Caco-2 (cell line): ENCODE results near the gene SPNS2. TPM values are rescaled to one million over a fixed set of nuclear protein-coding genes. Genes with fewer than 3 reads are reported as not detected.

Experiments
- BruUV-seq: library from RNA; stranded (reverse); fragments of 400-500 nt; replicated peaks from 2 replicates; lab custom pipeline; 2021; lab: Mats Ljungman, UMichigan
- CTCF ChIA-PET: fragments of 300-600 bp; sonication (Branson Sonifier 250); formaldehyde crosslinking; loops from one replicate; lab custom pipeline; 2022; ENCODE audit warnings: antibody characterized with exemption; lab: Charles Lee
- POLR2A ChIA-PET: fragments of 300-600 bp; sonication (Branson Sonifier 250); formaldehyde crosslinking; loops from one replicate; lab custom pipeline; 2022; ENCODE audit warnings: antibody characterized with exemption; lab: Charles Lee
- DNase-seq, 2 experiments: peaks; one replicate each; pipeline versions ENCODE4 v3.0.0 to v3.0.0-alpha.2; 2020 to 2022
- H3K27me3 ChIP-seq: replicated peaks from 2 replicates; pipeline ENCODE4 v1.6.0; 2011; ENCODE audit warnings: low read length; ENCODE audit not compliant: control insufficient read depth, insufficient read depth
- H3K36me3 ChIP-seq: 2 replicates; pipeline ENCODE4 v1.5.1; 2011; ENCODE audit warnings: low read length; ENCODE audit not compliant: control insufficient read depth, insufficient read depth
- H3K4me1 ChIP-seq: fragments of 250-450 bp; sonication (Bioruptor Pico); 2 replicates; pipeline ENCODE4 v1.5.1; 2020; ENCODE audit warnings: mild to moderate bottlenecking
- H3K4me3 ChIP-seq: 2 replicates; pipeline ENCODE4 v1.5.1; 2011; ENCODE audit warnings: low read depth, mild to moderate bottlenecking, control low read depth, low read length
- H3K9me3 ChIP-seq: fragments of 250-450 bp; sonication (Bioruptor Pico); 2 replicates; pipeline ENCODE4 v1.5.1; 2020; ENCODE audit warnings: mild to moderate bottlenecking, moderate library complexity
- H3K27ac Mint-ChIP-seq: one replicate; pipeline ENCODE4 v1.8.0; 2022; ENCODE audit warnings: mixed read lengths; ENCODE audit not compliant: unreplicated experiment
- H3K27me3 Mint-ChIP-seq: one replicate; pipeline ENCODE4 v1.8.0; 2022; ENCODE audit warnings: mixed read lengths; ENCODE audit not compliant: insufficient read depth, unreplicated experiment
- H3K36me3 Mint-ChIP-seq: one replicate; pipeline ENCODE4 v1.8.0; 2022; ENCODE audit warnings: mild to moderate bottlenecking, mixed read lengths; ENCODE audit not compliant: insufficient read depth, unreplicated experiment
- H3K4me1 Mint-ChIP-seq: one replicate; pipeline ENCODE4 v1.8.0; 2022; ENCODE audit warnings: low read depth, mixed read lengths; ENCODE audit not compliant: unreplicated experiment
- H3K4me3 Mint-ChIP-seq: one replicate; pipeline ENCODE4 v1.8.0; 2022; ENCODE audit warnings: mild to moderate bottlenecking, moderate library complexity, mixed read lengths; ENCODE audit not compliant: unreplicated experiment
- H3K9me3 Mint-ChIP-seq: one replicate; pipeline ENCODE4 v1.8.0; 2022; ENCODE audit warnings: mixed read lengths; ENCODE audit not compliant: unreplicated experiment
- CTCF ChIP-seq, 2 experiments: fragments of 200-600 bp in 1 of 2; IDR thresholded peaks; 1 replicate in 1 of 2; 2 replicates in 1 of 2; pipeline versions ENCODE4 v1.5.1 to v1.8.0; 2011 to 2022; ENCODE audit warnings: antibody characterized with exemption in 1 of 2, control low read depth in 1 of 2, inconsistent platforms in 1 of 2, low read depth in 1 of 2, low read length in 1 of 2, mild to moderate bottlenecking in 1 of 2, moderate library complexity in 1 of 2; ENCODE audit not compliant: insufficient read depth in 1 of 2, severe bottlenecking in 1 of 2, unreplicated experiment in 1 of 2
- intact Hi-C: fragments of 100-400 bp; cut with micrococcal nuclease; formaldehyde crosslinking; loops from one replicate; pipeline ENCODE4 v1.10.0; 2022; ENCODE audit not compliant: unreplicated experiment
- total RNA-seq: library from RNA; stranded (reverse); gene quantifications from 2 replicates; pipeline ENCODE4 v1.2.3, GENCODE V29; 2022

SPNS2 gene
- total RNA-seq, 1 experiment from 2014 or later: 1.00 TPM

DNA sequence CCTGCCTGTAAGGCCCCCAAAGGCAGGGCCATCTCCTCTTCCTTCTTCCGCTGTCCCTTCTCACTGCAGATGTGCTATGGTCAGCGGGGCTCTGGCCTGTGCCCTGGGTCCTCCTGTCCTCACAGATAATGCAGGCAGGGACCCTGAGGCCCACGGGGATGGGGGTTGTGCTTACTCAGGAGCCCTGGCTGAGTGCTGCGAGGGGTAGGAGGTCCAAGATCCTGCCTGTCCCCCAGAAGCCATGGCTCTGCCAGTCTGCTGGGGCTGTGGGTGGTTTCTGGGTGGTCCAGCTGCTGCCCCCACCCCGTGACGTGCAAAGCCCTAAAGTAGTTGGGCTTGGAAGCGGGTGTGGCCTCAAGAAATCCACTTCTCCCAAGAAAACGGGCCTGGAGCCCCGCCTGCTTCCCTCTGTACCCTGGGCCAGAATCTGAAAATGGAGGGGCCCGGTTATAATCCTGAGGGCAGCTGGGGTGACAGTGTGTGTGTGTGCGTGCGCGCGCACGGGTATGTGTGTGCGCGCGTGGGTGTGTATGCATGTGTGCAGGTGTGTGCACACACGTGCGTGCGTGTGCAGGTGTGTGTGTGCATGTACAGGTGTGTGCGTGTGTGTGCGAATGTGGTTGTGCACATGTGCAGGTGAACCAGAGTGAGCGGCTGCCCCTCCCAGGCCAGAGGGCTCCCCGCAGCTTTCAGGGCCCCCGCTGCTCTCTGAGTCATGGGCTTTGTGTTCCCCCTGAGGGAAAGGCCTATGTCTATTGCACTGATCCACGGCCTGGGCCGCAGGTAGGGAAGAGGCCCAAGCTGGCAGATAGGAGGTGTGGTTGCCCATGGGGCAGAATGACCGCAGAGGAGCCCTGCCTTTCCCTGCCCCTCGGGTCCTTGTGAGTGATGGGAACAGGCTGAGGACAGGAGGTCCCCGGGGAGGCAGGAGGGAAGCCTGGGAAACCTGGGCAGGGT, 13.8 kb downstream of the SPNS2 start:
- no peaks in the 10 kb centered on the region for H3K9me3 Mint-ChIP-seq
- peak overlapping the region; percentile 93 for H3K27ac Mint-ChIP-seq
- H3K4me1 ChIP-seq: peaks cover 29% of the 10 kb centered on the region
- BruUV-seq: no TSS peak
- ChIA-PET CTCF (interaction anchor here (1.3 kb wide), 1 partner anchor 92 kb away, joined by 5 read pairs; no protein-coding TSS in a partner anchor), POLR2A (no interaction called here)
- H3K27me3 Mint-ChIP-seq: no peaks in the 10 kb centered on the region
- TF ChIP-seq CTCF (IDR thresholded peaks at IDR 0.05; ENCODE audit: insufficient read depth in 1 of 2, low read depth in 1 of 2, low read length in 1 of 2, severe bottlenecking in 1 of 2, unreplicated experiment in 1 of 2): no peak
- intact Hi-C loops: loop anchor here (10.0 kb wide), 1 partner anchor 58 kb away; no protein-coding TSS in a partner anchor
- no peak overlapping the region for H3K4me3 Mint-ChIP-seq
- no peaks in the 10 kb centered on the region for H3K36me3 ChIP-seq
- peaks cover 8% of the 10 kb centered on the region for H3K4me1 Mint-ChIP-seq
- H3K36me3 Mint-ChIP-seq: no peaks in the 10 kb centered on the region
- no peaks in the 10 kb centered on the region for H3K9me3 ChIP-seq
- no peak overlapping the region for H3K4me3 ChIP-seq
- H3K27me3 ChIP-seq: no peaks in the 10 kb centered on the region
- DNase-seq: no peak

- Mint-ChIP-seq H3K36me3 (peaks cover 8% of the 10 kb centered on the region), H3K4me1 (peaks cover 15% of the 10 kb centered on the region), H3K27ac (peak overlapping the region; percentile 93), H3K4me3 (no peak overlapping the region), H3K27me3 (no peaks in the 10 kb centered on the region), H3K9me3 (no peaks in the 10 kb centered on the region)
- Histone ChIP-seq H3K4me1 (peaks cover 29% of the 10 kb centered on the region), H3K36me3 (no peaks in the 10 kb centered on the region), H3K27me3 (no peaks in the 10 kb centered on the region), H3K9me3 (no peaks in the 10 kb centered on the region), H3K4me3 (no peak overlapping the region)
- BruUV-seq: no TSS peak
- ChIA-PET POLR2A (interaction anchor here (0.6 kb wide), 1 partner anchor 370 kb away, joined by 3 read pairs; the partner anchor contains the start of gene CYB5D2), CTCF (interaction anchor here (1.1 to 1.3 kb wide), 2 partner anchors 31 to 92 kb away, joined by 4 to 5 read pairs; no protein-coding TSS in a partner anchor)
- TF ChIP-seq CTCF (IDR thresholded peaks at IDR 0.05; ENCODE audit: insufficient read depth in 1 of 2, low read depth in 1 of 2, low read length in 1 of 2, severe bottlenecking in 1 of 2, unreplicated experiment in 1 of 2): no peak
- DNase-seq: peak in 1 of 2 experiments; percentile 16
- intact Hi-C loops: loop anchor here (10.0 kb wide), 1 partner anchor 59 kb away; no protein-coding TSS in a partner anchor
Observed at GRCh38 chr17:4513113-4514032, 14.7 kb downstream of the SPNS2 start.
